ENCODE data around the gene HOXD12.

The HOXD12 gene

DNA sequence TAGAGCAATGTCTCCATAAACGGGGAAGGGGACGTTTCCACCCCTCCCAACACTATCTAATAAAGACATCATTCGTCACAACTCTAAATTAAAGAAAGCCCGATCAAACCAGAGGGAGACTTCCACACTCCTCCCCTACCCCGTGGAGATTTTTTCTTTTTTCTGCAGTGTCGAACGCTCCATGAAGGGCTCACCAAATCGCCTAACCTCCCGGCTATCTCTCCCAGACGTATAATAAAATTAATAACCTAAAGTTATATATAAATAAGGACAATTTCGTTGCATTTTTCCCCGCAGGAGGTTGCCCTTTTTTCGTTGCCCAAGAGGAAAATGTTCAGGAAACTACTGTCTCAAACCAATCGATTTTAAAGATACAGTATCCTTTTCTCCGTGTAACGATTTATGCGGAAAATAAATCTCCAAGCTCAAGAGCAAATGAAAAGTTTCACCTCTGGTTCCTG, 18.2 kb upstream of the HOXD12 start:
- DNase-seq, result peak; percentile 37

- peak; percentile 53 for DNase-seq
Measured at GRCh38 chr2:176081837-176082524, 17.6 kb upstream of the HOXD12 start.

- no peak for DNase-seq
Measured at GRCh38 chr2:176082525-176082823, 17.1 kb upstream of the HOXD12 start.

DNA sequence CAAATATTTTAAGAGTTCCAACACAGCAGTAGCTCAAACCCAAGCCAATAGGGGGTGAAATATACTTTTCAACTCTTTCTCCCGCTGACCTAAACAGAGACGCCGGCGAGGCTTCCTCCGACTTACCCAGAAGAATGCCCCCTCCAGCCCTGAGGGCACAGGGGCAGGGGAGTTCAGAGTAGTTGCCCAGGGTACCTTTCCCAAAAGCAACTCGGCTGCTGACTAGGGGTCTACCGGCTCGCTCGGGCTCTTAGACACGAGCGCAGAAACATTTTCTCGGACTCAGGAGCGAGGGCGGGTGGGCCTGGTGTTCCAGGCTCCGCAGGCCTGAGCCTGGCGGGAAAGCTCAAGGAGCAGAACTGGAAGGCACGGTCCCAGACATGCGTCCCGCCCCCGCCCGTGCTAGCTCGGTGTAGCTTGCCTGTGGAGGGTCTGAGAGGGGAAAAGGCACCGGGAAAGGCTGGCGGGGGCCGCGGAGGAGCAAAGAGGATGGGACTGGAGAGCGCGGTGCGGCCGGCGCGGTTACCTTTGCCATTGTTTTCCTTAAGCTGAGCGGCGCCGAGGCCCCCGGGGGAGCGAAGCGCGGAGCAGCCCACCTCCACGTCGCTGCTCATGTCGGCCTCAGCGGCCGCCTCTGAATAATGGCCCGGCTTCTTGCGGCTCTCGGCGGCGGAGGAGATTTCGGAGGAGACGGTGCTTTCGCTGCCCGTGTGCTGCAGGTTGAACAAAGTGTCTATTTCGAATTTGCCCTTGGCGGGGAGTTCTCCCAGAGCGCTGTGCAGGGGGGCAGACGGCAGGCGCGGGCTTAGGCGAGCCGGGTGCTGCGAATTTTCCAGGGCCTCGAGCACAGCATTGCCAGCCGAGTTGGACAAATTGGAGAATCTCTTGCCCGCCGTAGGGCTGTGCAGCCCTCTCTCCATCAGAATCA, 16.5 kb upstream of the HOXD12 start:
- DNase-seq, result peak; percentile 50

GRCh38 chr2:176083796-176084261, 15.8 kb upstream of the HOXD12 start, which contains the start of gene EVX2:
Gene EVX2 (minus strand): TSS chr2:176083962. CDS start chr2:176083776, 186 bp downstream.
- peak; percentile 25 for DNase-seq

- peak; percentile 36 for DNase-seq
Measured at GRCh38 chr2:176084611-176085119, 14.9 kb upstream of the HOXD12 start.

- DNase-seq, result peak; percentile 31
Measured at GRCh38 chr2:176085120-176085788, 14.3 kb upstream of the HOXD12 start.

- peak; percentile 61 for DNase-seq
Measured at GRCh38 chr2:176085861-176086771, 13.5 kb upstream of the HOXD12 start.

DNA sequence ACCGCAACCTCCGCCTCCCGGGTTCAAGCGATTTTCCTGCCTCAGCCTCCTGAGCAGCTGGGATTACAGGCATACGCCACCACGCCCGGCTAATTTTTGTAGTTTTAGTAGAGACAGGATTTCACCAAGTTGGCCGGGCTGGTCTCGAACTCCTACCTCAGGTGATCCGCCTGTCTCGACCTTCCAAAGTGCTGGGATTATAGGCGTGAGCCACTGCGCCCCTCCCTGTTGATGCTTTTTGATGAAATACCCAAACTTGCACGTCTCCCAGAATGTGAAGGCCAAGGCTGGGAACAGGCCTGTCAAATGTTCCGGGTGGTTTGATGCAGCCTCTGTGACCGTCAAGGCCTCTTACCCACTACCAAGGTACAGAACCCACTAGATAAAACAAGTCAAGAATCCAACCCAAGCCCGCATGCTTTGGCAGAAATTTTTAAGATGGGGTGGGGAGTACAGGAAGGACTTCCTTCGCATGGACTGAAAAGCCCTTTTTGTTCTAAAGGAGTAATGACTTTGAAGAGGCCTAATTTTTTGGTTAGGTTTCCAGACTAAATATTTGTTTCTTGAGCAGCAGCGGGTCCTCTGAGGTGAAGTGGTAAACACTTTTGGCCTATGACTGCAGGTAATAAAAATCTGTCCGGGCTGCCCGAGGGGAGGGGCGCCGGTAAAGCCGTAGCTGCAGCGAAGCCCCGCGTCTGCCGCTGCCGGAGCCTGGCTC, 12.1 kb upstream of the HOXD12 start:
- DNase-seq, result peak; percentile 35

DNA sequence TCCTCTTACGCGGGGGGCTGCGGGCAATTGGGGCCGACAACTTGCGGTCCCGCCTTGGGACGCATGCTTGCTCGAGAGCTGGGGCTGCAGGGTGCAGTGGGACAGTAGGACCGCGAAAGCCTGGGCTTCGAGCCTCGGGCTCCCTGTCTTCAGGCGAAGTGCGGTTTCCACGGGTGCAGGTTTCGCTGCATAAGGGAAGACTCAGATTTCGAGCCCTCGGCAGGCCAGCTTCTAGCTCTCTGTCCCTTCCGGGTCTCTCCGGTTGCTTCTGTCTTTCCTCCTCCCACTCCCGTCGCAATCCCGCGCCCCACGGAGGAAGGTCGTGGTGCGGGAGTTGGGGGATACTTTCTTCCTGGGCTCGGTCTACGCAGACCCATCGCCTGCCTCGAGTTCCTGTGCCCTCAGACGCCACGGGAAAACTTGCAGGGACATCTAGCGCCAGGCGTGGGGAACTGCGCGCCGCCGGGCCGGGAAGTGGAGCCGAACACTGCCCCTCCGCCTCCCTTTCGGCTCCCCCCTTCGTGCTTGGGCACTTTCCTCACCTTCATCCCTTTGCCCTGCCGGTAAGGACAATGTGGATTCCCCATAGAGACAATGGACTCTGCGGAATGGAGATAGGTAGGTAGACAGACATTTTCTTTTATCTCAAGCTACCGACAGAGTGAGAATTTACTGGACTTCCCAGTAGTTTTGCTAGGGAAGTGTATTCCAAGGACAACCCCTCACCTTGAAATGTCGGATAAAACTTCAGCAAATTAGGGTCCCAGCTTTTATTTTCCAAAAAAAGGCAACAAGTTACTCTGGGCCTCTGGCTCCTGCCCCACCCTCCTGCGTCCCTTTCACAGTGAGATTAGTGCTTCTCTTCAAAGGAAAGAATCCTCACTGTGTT, 11.3 kb upstream of the HOXD12 start:
- peak; percentile 78 for DNase-seq

DNA sequence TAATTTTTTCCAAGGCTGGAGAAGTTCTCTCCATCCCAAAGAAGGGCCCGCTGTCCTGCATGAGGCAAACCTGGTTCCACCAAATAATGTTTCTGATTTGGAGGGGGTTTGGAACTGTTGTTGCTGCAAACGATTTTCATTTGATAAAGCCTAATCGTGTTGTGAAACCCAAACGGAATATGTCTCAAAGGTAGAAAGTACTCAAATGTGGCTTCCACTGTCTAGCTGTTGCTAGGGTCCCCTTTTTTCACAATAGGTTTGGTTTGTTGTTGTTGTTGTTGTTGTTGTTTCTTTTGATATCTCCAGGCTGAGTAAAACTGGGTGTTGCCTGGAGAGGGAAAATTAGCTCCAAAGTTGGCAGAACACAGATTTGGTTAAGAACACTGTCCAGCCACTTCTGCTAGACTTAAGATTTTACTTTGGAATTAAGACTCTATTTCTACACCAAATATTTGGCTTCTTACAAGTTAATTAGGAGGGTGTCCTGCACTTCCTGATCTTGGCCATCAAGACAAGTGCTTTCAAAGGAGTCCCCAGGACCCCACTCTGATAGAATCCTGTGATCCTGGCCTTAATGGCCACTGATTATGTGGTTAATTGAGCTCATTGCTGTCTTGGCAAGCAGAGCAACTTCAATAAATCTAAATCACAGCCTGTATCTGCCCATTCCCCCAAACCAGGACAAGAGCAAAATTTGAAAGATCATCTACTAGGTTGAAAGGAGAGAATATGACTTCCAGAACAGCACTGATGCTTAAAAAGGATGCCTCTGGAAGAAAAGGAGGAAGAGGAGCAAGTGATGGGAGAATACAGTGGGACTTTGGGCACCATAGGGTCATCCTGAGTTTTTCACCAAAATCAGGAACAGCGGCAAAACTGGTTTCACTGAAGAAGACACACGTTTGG, 10.4 kb upstream of the HOXD12 start:
- peak; percentile 19 for DNase-seq

DNA sequence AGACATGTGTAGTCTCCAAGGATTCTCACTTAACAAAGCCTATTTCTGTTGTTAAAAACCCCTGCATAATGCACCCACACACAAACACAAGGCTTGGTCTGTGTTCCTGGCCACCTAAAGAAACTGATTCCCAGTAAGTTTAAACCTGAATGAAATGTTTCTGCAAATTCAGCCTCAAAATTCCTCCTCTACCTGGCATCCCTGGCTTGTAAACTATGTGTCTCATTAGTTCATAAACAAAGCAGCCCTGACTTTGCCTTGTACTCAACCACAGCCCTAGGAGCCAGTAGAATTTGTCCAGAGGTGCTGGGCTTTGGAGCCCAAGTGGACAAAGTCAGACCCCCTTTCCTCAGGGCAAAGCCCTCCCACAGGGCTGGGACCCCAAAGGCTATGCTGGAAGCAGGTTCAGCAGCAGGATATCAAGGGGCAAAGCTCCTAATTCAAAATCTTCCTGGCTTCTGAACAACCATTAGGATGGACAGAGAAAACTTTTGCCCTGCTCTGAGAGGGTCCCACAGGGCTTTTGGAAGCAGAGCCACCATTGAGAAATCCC, 9.7 kb upstream of the HOXD12 start:
- DNase-seq, result no peak

- DNase-seq, result no peak
Measured at GRCh38 chr2:176090862-176091261, 8.7 kb upstream of the HOXD12 start.

GRCh38 chr2:176091329-176092258, 8.0 kb upstream of the HOXD12 start:
- no peak for DNase-seq

DNA sequence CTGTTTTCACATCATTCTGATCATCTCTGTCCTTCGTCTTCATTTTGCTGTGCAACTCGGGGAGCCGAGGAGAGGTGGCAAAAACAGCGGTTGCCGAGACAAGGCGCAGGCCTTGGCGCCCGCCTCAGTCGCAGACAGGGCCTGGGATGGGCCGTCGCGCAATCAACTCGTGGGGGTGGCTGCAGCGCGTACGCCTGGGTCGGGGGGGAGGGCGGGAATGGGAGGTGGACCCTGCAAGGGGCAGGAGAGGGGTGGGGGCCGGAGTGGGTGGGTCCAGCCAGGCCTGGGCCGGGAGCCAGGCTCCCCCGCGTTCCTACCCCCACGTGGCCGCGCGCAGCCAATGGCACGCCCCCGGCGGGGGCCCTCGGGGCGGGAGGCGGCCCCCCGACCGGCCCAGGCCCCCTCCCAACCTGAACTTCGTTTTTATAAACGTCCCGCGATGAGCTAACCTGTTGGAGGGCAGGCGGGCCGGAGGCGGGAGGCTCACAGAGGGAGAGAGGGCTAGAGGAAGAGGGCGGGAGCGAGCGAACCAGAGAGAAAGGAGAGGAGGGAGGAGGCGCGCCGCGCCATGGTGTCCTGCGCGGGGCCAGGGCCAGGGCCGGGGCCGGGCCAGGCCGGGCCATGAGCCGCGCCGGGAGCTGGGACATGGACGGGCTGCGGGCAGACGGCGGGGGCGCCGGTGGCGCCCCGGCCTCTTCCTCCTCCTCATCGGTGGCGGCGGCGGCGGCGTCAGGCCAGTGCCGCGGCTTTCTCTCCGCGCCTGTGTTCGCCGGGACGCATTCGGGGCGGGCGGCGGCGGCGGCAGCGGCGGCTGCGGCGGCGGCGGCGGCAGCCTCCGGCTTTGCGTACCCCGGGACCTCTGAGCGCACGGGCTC, 7.1 kb upstream of the HOXD12 start, which contains the start of gene HOXD13:
Gene HOXD13 (plus strand): TSS at position 452 of the 875 bp plus-strand sequence. CDS start 170 bp downstream, at position 622.
- DNase-seq, result peak; percentile 62

DNA sequence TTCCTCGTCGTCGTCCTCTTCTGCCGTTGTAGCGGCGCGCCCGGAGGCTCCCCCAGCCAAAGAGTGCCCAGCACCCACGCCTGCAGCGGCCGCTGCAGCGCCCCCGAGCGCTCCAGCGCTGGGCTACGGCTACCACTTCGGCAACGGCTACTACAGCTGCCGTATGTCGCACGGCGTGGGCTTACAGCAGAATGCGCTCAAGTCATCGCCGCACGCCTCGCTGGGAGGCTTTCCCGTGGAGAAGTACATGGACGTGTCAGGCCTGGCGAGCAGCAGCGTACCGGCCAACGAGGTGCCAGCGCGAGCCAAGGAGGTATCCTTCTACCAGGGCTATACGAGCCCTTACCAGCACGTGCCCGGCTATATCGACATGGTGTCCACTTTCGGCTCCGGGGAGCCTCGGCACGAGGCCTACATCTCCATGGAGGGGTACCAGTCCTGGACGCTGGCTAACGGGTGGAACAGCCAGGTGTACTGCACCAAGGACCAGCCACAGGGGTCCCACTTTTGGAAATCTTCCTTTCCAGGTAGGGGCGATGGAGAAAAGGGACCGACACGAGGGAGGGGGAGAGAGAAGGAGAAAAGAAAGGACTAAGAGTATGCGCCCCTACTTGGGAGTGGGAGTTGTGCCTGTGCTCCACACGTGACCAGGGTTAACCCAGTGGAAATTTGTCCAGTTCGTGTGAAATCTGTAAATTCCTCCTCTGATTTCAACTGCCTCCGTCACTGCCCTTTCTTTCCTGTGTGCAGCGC, 6.3 kb upstream of the HOXD12 start:
- peak; percentile 39 for DNase-seq

Data from left hindlimb (tissue), 1 donor.